Activated CD4-positive, CD25-positive, alpha-beta regulatory T cell (primary cell): ENCODE results near the gene RNF144B.
"Not testable (repeated sequence)": the region's sequence is repeated elsewhere in the genome, so short reads cannot be mapped to it uniquely, and the experiment has no call there.

Experiments used
- DNase-seq, 4 experiments: peaks; one replicate each; lab custom pipeline; 2025; lab: John Stamatoyannopoulos, UW

The RNF144B gene

GRCh38 chr6:18387061-18387721 is at the start of gene RNF144B:
RNF144B (plus strand) TSS chr6:18387350; CDS start chr6:18399535, 12,185 bp downstream.
- peak; percentile 21 to 38 (median 24) for DNase-seq

GRCh38 chr6:18339599-18339998 is 47.6 kb upstream of the RNF144B start:
- no peak for DNase-seq

- no peak for DNase-seq
Observed at GRCh38 chr6:18340781-18341551, 46.2 kb upstream of the RNF144B start.

GRCh38 chr6:18342223-18342622 is 44.9 kb upstream of the RNF144B start:
- DNase-seq: no peak

- no peak for DNase-seq
Observed at GRCh38 chr6:18343741-18344140, 43.4 kb upstream of the RNF144B start.

- DNase-seq: no peak
Observed at GRCh38 chr6:18347021-18347577, 40.1 kb upstream of the RNF144B start.

- DNase-seq: no peak
Observed at GRCh38 chr6:18347866-18348265, 39.3 kb upstream of the RNF144B start.

- no peak for DNase-seq
Observed at GRCh38 chr6:18349386-18349785, 37.8 kb upstream of the RNF144B start.

GRCh38 chr6:18350271-18350670 is 36.9 kb upstream of the RNF144B start:
- DNase-seq: no peak

- DNase-seq: no peak
Observed at GRCh38 chr6:18350712-18351111, 36.4 kb upstream of the RNF144B start.

- DNase-seq: no peak
Observed at GRCh38 chr6:18352001-18352400, 35.1 kb upstream of the RNF144B start.

GRCh38 chr6:18352842-18353241 is 34.3 kb upstream of the RNF144B start:
- DNase-seq: no peak

GRCh38 chr6:18353251-18353650 is 33.9 kb upstream of the RNF144B start:
- no peak for DNase-seq

- not testable (repeated sequence) for DNase-seq
Observed at GRCh38 chr6:18357546-18357945, 29.6 kb upstream of the RNF144B start.

GRCh38 chr6:18359237-18359885 is 27.8 kb upstream of the RNF144B start:
- no peak for DNase-seq

GRCh38 chr6:18360188-18360587 is 27.0 kb upstream of the RNF144B start:
- no peak for DNase-seq

GRCh38 chr6:18362058-18362561 is 25.0 kb upstream of the RNF144B start:
- no peak for DNase-seq

- DNase-seq: no peak
Observed at GRCh38 chr6:18363746-18364145, 23.4 kb upstream of the RNF144B start.

- not testable (repeated sequence) for DNase-seq
Observed at GRCh38 chr6:18364561-18364960, 22.6 kb upstream of the RNF144B start.

GRCh38 chr6:18367371-18367770 is 19.8 kb upstream of the RNF144B start:
- no peak for DNase-seq

- DNase-seq: no peak
Observed at GRCh38 chr6:18368277-18369105, 18.7 kb upstream of the RNF144B start.

- DNase-seq: no peak
Observed at GRCh38 chr6:18371010-18371409, 16.1 kb upstream of the RNF144B start.
